HG02571 (cell line): ENCODE measurements around the gene GEMIN7.

ENCODE experiments used
- ATAC-seq: cut with Tn5 transposase; IDR thresholded peaks from one replicate; pipeline ENCODE4 v1.9.1; 2021; ENCODE audit warnings: mild to moderate bottlenecking, moderate library complexity; ENCODE audit not compliant: unreplicated experiment

The GEMIN7 gene

GRCh38 chr19:45125360-45125759 lies 46.3 kb downstream of the GEMIN7 start:
- no peak for ATAC-seq

- ATAC-seq = no peak
Measured at GRCh38 chr19:45125975-45126493, 47.0 kb downstream of the GEMIN7 start.

- no peak for ATAC-seq
Measured at GRCh38 chr19:45126654-45127053, 47.6 kb downstream of the GEMIN7 start.

- no peak for ATAC-seq
Measured at GRCh38 chr19:45128146-45128545, 49.1 kb downstream of the GEMIN7 start.

- no peak for ATAC-seq
Measured at GRCh38 chr19:45128806-45129205, 49.7 kb downstream of the GEMIN7 start.

- ATAC-seq = no peak
Measured at GRCh38 chr19:45130236-45130635, 51.2 kb downstream of the GEMIN7 start.

- no peak for ATAC-seq
Measured at GRCh38 chr19:45130888-45131615, 52.0 kb downstream of the GEMIN7 start.

- ATAC-seq = no peak
Measured at GRCh38 chr19:45133661-45134060, 54.6 kb downstream of the GEMIN7 start.

- ATAC-seq = no peak
Measured at GRCh38 chr19:45135176-45135885, 56.3 kb downstream of the GEMIN7 start.

GRCh38 chr19:45136507-45137178 lies 57.6 kb downstream of the GEMIN7 start:
- no peak for ATAC-seq

- peak; percentile 71 for ATAC-seq
Measured at GRCh38 chr19:45137179-45137761, 58.2 kb downstream of the GEMIN7 start.

- no peak for ATAC-seq
Measured at GRCh38 chr19:45138303-45138751, 59.3 kb downstream of the GEMIN7 start.

- ATAC-seq = no peak
Measured at GRCh38 chr19:45139286-45140143, 60.5 kb downstream of the GEMIN7 start.

- no peak for ATAC-seq
Measured at GRCh38 chr19:45140144-45140503, 61.1 kb downstream of the GEMIN7 start.

GRCh38 chr19:45140533-45140932 lies 61.5 kb downstream of the GEMIN7 start:
- no peak for ATAC-seq
